ENCODE measurements around the gene STK39.

GRCh38 chr2:168047091-168047690 is 200.2 kb downstream of the STK39 start:
- TF ChIP-seq CTCF (IDR thresholded peaks at IDR 0.05; ENCODE audit: insufficient read depth, low read length) (no peak), REST (IDR thresholded peaks at IDR 0.05; ENCODE audit: insufficient replicate concordance, low read depth) (no peak)

Data from HL-60 (cell line).